Keratinocyte (primary cell): ENCODE results near the gene DEPDC5. TPM values are rescaled to one million over a fixed set of nuclear protein-coding genes. Genes with fewer than 3 reads are reported as not detected.

ENCODE experiments used
- DNase-seq: peaks from one replicate; pipeline ENCODE4 v3.0.0-alpha.2; 2011; ENCODE audit warnings: low read depth, missing footprints, low spot score
- FAIRE-seq: peaks from 2 replicates; lab custom pipeline; 2011; peaks lifted over from hg19 to GRCh38; lab: Jason Lieb, UNC
- H2AFZ ChIP-seq: 2 replicates; pipeline ENCODE4 v1.6.0; 2012; ENCODE audit warnings: low read length, control low read depth, inconsistent platforms; ENCODE audit not compliant: control insufficient read depth
- H3K27ac ChIP-seq: 2 replicates; pipeline ENCODE4 v1.5.1; 2011; ENCODE audit warnings: low read length; ENCODE audit not compliant: control insufficient read depth, insufficient read depth
- H3K27me3 ChIP-seq: 3 replicates; pipeline ENCODE4 v1.6.0; 2011; ENCODE audit warnings: low read length; ENCODE audit not compliant: control insufficient read depth, insufficient read depth; ENCODE audit errors: extremely low read depth
- H3K36me3 ChIP-seq, 2 experiments: 2 replicates in 1 of 2; 3 replicates in 1 of 2; pipeline ENCODE4 v1.5.1; 2011; ENCODE audit warnings: low read length in 2 of 2, mild to moderate bottlenecking in 1 of 2; ENCODE audit not compliant: control insufficient read depth in 2 of 2, insufficient read depth in 2 of 2; ENCODE audit errors: extremely low read depth in 1 of 2
- H3K4me1 ChIP-seq: 3 replicates; pipeline ENCODE4 v1.5.1; 2011; ENCODE audit warnings: low read length; ENCODE audit not compliant: control insufficient read depth, insufficient read depth; ENCODE audit errors: extremely low read depth
- H3K4me2 ChIP-seq: 3 replicates; pipeline ENCODE4 v1.6.0; 2011; ENCODE audit warnings: low read depth, low read length; ENCODE audit not compliant: control insufficient read depth, insufficient read depth; ENCODE audit errors: extremely low read depth
- H3K4me3 ChIP-seq, 3 experiments: fragments of 200-600 bp in 1 of 3; sonication (generic) in 1 of 3; 2 replicates in 2 of 3; 3 replicates in 1 of 3; pipeline ENCODE4 v1.5.1; 2011 to 2016; ENCODE audit warnings: low read length in 3 of 3, mild to moderate bottlenecking in 3 of 3, control low read depth in 2 of 3, inconsistent platforms in 1 of 3, low read depth in 1 of 3, mixed read lengths in 1 of 3, mixed run types in 1 of 3, moderate library complexity in 1 of 3; ENCODE audit not compliant: control insufficient read depth in 2 of 3, insufficient read depth in 2 of 3; ENCODE audit errors: extremely low read depth in 1 of 3
- H3K79me2 ChIP-seq: 2 replicates; pipeline ENCODE4 v1.6.0; 2012; ENCODE audit warnings: low read length; ENCODE audit not compliant: control insufficient read depth, insufficient read depth
- H3K9ac ChIP-seq: 3 replicates; pipeline ENCODE4 v1.6.0; 2011; ENCODE audit warnings: low read length; ENCODE audit not compliant: control insufficient read depth, insufficient read depth; ENCODE audit errors: extremely low read depth
- H3K9me1 ChIP-seq: 3 replicates; pipeline ENCODE4 v1.6.0; 2011; ENCODE audit warnings: low read length; ENCODE audit not compliant: control insufficient read depth, insufficient read depth; ENCODE audit errors: extremely low read depth
- H3K9me3 ChIP-seq: 2 replicates; pipeline ENCODE4 v1.5.1; 2012; ENCODE audit warnings: low read depth, low read length; ENCODE audit not compliant: control insufficient read depth
- H4K20me1 ChIP-seq: 3 replicates; pipeline ENCODE4 v1.6.0; 2011; ENCODE audit warnings: low read length; ENCODE audit not compliant: control insufficient read depth, insufficient read depth; ENCODE audit errors: extremely low read depth
- CTCF ChIP-seq, 3 experiments: IDR thresholded peaks in 1 of 3; conservative IDR thresholded peaks in 1 of 3; optimal IDR thresholded peaks in 1 of 3; 2 replicates in 2 of 3; 3 replicates in 1 of 3; pipeline versions ENCODE3 to v1.5.1; 2011; ENCODE audit warnings: low read length in 3 of 3, mild to moderate bottlenecking in 3 of 3, moderate library complexity in 2 of 3, control low read depth in 1 of 3, inconsistent platforms in 1 of 3; ENCODE audit not compliant: insufficient read depth in 2 of 3; ENCODE audit errors: extremely low read depth in 1 of 3
- EZH2 ChIP-seq: IDR thresholded peaks from one replicate; pipeline ENCODE4 v1.6.1; 2012; ENCODE audit warnings: inconsistent platforms, mild to moderate bottlenecking, low read length, moderate library complexity
- dilution Hi-C: fragments of 300-500 bp; cut with MboI; formaldehyde crosslinking; loops from one replicate; pipeline ENCODE4 v1.7.0; 2020; ENCODE audit warnings: low sequenced_read_pairs; ENCODE audit not compliant: extremely low pct_ligation_motif_present
- polyA plus RNA-seq, 5 experiments: library from polyadenylated mRNA; depleted of rRNA in 3 of 5; stranded (reverse) in 3 of 5; stranded (forward) in 1 of 5; unstranded in 1 of 5; fragments of >200 nt; gene quantifications; 1 replicate in 1 of 5; 2 replicates in 3 of 5; 3 replicates in 1 of 5; pipeline versions ENCODE4 v1.2.1 to v1.2.3, GENCODE V29; 2011 to 2012; ENCODE audit warnings: missing spikeins in 2 of 5, low read depth in 1 of 5, low replicate concordance in 1 of 5

DEPDC5 gene
- polyA plus RNA-seq, 1 donor (not counting 4 experiments of a cell fraction or from before 2014, with no cell fraction given), result 9.7 TPM

- Histone ChIP-seq H2AFZ (no peak overlapping the region), H3K27ac (no peak overlapping the region), H4K20me1 (no peaks in the 10 kb centered on the region), H3K27me3 (peaks cover 9% of the 10 kb centered on the region), H3K4me2 (no peak overlapping the region), H3K9me3 (no peaks in the 10 kb centered on the region), H3K36me3 (no peaks in the 10 kb centered on the region), H3K9me1 (no peaks in the 10 kb centered on the region), H3K4me3 (no peak overlapping the region), H3K9ac (no peak overlapping the region), H3K4me1 (no peaks in the 10 kb centered on the region), H3K79me2 (no peaks in the 10 kb centered on the region)
- DNase-seq, result no peak
- FAIRE-seq, result no peak
- dilution Hi-C loops, result no loop called here
- no peak for TF ChIP-seq CTCF (optimal IDR thresholded peaks at IDR 0.05 in 1 of 3, IDR thresholded peaks at IDR 0.05 in 1 of 3, conservative IDR thresholded peaks at IDR 0.05 in 1 of 3; ENCODE audit: extremely low read depth in 1 of 3, insufficient read depth in 2 of 3, low read length in 3 of 3)
- TF ChIP-seq EZH2, result no peak
Observed at GRCh38 chr22:31923747-31924146, 169.9 kb downstream of the DEPDC5 start.

DNA sequence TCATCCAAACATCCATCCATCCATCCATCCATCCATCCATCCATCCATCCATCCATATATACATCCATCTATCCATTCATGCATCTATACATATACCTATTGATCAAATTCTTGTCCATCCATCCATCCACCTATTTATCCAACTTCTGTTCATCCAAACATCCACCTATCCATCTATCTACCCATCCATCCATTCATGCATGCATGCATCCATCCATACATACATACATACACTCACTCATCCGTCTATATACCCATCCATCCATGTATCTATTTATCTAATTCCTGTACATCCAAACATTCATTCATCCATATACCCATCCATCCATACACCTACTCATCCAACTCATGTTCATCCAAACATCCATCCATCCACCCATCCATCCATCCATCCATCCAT, 171.2 kb downstream of the DEPDC5 start:
- Histone ChIP-seq H3K27me3 (peaks cover 17% of the 10 kb centered on the region), H3K79me2 (no peaks in the 10 kb centered on the region), H4K20me1 (no peaks in the 10 kb centered on the region), H3K27ac (no peak overlapping the region), H2AFZ (no peak overlapping the region), H3K9me1 (no peaks in the 10 kb centered on the region), H3K9me3 (no peaks in the 10 kb centered on the region), H3K4me2 (no peak overlapping the region), H3K9ac (no peak overlapping the region), H3K36me3 (no peaks in the 10 kb centered on the region), H3K4me1 (no peaks in the 10 kb centered on the region), H3K4me3 (no peak overlapping the region)
- TF ChIP-seq CTCF (optimal IDR thresholded peaks at IDR 0.05 in 1 of 3, IDR thresholded peaks at IDR 0.05 in 1 of 3, conservative IDR thresholded peaks at IDR 0.05 in 1 of 3; ENCODE audit: extremely low read depth in 1 of 3, insufficient read depth in 2 of 3, low read length in 3 of 3) (no peak), EZH2 (no peak)
- FAIRE-seq (no peak), DNase-seq (no peak)
- dilution Hi-C loops, result no loop called here
